ENCODE data around the gene APP.

APP gene

DNA sequence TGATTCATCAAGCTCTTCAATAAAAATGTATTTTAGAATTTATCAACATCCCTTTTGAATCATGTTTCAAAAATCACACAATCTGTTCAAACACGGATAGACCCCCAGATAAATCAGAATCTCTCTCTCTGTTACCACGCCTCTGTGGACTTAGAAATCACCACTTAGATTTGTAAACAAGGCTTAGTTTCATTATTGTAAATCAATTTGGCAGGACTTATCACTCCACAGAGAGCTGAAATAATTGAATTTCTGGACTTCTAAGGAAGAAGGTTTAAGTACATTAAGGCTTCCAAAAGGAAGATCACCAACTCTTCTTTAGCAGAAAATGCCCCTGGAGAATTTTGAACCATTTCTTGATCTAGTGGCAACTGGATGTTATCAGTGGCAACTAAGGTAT is 100.4 kb downstream of the APP start:
- no peak for TF ChIP-seq ZFX (IDR thresholded peaks at IDR 0.05; ENCODE audit: borderline replicate concordance)
- TF ChIP-seq, protein P1, sequence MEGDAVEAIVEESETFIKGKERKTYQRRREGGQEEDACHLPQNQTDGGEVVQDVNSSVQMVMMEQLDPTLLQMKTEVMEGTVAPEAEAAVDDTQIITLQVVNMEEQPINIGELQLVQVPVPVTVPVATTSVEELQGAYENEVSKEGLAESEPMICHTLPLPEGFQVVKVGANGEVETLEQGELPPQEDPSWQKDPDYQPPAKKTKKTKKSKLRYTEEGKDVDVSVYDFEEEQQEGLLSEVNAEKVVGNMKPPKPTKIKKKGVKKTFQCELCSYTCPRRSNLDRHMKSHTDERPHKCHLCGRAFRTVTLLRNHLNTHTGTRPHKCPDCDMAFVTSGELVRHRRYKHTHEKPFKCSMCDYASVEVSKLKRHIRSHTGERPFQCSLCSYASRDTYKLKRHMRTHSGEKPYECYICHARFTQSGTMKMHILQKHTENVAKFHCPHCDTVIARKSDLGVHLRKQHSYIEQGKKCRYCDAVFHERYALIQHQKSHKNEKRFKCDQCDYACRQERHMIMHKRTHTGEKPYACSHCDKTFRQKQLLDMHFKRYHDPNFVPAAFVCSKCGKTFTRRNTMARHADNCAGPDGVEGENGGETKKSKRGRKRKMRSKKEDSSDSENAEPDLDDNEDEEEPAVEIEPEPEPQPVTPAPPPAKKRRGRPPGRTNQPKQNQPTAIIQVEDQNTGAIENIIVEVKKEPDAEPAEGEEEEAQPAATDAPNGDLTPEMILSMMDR (IDR thresholded peaks at IDR 0.05) = no peak

DNA sequence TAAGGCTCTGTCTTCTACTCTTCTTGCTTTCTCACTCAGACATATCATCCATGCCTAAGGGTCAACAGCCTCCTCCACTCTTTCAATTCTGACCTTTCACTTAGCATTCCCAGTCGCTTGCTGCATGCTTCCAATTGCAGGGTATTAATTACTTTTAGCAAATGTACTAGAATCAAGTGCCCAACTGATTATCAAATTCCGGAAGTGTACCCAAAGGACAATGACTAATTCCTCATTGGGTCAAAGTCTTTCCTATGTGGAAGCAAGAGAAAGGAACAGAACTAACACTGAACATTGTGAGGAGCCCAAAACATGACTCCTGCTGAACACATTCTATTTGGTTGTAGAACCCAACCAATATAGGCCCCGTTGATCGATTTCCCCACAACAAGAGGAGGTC is 101.8 kb downstream of the APP start:
- H3K27ac ChIP-seq = no peak overlapping the region
- TF ChIP-seq, protein P1 (IDR thresholded peaks at IDR 0.05) = no peak
- TF ChIP-seq ZFX (IDR thresholded peaks at IDR 0.05; ENCODE audit: borderline replicate concordance) = no peak

More for the DNA sequence above, 100.4 kb downstream of the APP start:
- H3K27ac ChIP-seq = no peak overlapping the region

DNA sequence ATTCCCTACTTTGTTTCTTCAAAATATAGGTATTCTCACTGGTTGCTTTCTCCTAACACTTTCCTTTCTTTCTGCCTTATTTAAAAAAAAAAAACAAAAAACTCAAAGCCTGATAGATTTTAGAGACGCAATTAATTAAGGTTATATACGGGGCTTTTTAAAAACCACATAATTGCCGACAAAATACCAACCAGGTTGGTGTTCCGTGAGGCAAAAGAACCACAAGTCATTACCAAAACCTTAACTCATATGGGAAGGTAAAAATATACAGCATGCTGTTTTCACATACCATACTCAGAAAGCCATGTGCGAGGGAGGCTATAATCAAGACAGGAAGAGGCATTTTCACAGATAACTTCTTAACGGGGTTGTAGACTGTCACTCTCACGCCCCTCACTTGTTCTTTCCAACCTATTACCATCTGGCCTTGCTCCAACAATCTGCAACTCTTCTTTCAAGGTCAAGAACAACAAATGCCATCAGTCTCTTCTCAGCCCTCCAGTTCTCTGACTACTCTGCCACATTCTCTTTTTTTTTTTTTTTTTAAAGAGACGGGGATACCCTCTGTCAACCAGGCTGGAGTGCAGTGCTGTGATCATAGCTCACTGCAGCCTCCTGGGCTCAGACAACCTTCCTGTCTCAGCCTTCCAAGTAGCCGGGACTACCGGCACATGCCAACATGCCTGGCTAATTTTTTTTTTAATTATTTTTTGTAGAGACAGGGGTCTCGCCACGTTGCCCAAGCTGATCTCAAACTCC is 102.6 kb downstream of the APP start:
- TF ChIP-seq ZFX (IDR thresholded peaks at IDR 0.05; ENCODE audit: borderline replicate concordance) = no peak
- TF ChIP-seq, protein P1 (IDR thresholded peaks at IDR 0.05) = no peak
- no peak overlapping the region for H3K27ac ChIP-seq

DNA sequence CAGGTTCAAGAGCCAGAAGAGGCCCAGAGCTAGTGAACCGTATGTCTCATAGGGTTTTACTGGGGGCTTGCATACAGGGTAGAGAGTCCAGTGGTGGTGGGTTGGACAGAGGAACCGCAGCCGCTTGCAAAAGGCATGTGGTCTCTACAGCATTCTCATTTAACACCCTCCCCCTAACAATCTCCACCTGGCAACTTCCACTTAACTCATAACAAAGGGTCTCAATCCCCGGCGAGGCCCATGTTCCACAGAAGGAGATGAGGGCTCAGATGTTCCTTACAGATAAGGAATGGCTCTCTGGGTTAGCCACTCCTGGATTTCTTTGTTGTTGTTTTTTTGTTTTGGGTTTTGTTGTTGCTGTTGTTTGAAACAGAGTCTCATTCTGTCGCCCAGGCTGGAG is 106.1 kb downstream of the APP start:
- H3K27ac ChIP-seq = no peak overlapping the region
- TF ChIP-seq, protein P1 (IDR thresholded peaks at IDR 0.05) = no peak
- no peak for TF ChIP-seq ZFX (IDR thresholded peaks at IDR 0.05; ENCODE audit: borderline replicate concordance)

DNA sequence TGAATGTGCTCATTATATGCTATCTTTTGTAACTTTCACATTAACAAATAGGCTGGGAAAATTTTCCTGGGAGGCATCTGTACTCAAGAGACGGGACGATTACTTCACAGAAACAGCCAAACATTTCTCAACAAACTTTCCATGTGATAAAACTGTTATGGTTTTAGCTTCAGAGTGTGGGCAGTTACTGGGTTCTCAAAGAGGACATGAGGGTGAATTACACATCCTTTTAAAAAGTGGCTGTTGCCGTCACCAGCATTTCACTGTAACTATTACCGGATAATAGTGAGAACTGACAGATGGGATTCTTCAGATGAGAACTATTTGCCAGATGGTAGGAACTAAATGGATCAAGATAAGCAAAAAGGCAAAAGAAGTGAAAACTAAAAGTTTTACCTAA is 109.1 kb downstream of the APP start:
- TF ChIP-seq, protein P1 (IDR thresholded peaks at IDR 0.05) = no peak
- TF ChIP-seq ZFX (IDR thresholded peaks at IDR 0.05; ENCODE audit: borderline replicate concordance) = no peak
- H3K27ac ChIP-seq = no peak overlapping the region

DNA sequence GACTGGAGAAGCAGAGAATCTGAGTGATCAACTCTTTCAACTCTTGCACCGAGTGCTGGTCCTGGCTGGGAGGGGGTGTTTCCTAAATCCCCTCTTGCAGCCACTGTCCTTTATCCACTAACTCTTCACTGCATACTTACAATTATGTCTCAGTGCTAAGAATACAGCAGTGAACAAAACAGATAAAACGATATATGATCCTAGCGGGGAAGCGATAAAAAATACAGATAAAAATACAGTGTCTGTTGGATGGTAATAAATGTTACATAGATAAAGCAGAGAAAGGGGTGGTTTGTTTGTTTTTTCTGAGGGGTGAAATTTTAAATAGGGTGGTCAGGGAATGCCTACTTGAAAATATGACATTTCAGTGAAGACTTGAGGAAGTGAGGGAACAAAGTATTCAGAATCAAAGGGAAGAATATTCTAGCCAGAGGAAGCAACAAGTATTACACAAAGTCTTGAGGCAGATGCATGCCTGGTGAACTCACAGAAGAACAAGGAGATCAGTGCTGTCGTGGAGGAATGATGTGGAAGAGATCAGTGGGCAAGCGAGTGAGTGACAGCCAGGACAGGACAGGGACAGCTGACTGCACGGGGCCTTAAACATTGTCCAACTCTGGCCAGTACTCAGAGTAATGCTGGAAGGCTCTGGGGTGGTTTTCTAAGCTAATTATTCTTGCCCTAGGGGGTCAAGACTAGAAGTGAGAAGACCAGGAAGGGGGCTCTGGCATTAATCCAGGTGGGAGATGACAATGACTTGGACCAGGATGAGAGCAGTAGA is 110.0 kb downstream of the APP start:
- no peak overlapping the region for H3K27ac ChIP-seq
- no peak for TF ChIP-seq ZFX (IDR thresholded peaks at IDR 0.05; ENCODE audit: borderline replicate concordance)

DNA sequence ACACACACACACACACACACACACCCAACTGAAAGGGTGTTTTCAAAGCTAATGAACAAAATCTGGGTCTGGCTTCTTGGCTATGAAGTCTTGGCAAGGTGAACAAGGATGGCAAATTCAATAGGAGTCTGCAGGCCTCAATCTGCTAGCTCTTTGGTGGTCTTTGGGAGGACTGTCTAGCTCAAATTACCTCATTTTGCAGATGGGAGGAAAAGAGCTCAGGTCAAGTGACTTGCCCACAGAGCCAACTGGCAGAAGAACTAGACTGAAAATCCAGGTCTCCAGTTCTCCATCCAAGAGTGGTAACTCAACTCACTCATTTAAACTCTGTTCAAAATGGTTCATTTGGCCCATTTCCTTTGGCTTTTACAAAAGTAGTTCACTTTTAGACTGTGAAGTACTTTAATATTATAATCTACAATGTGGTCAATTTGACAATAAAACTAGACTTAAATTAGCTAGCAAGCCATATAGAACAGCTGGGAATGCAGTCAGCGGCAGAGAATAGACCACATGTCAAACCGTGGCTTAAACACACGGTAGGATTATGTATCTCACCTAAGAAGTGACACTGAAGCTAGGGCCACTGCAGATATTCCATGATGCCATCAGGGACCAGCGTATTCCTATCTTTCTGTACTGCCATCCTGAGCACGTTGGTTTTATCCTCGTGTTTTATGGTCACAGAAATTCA is 112.9 kb downstream of the APP start:
- H3K27ac ChIP-seq = no peak overlapping the region
- TF ChIP-seq, protein P1 (IDR thresholded peaks at IDR 0.05) = no peak
- no peak for TF ChIP-seq ZFX (IDR thresholded peaks at IDR 0.05; ENCODE audit: borderline replicate concordance)

Measured in 22Rv1 (cell line).